Mucosa of descending colon (tissue), 3 donors: ENCODE measurements around the gene PSKH1. TPM values are rescaled to one million over a fixed set of nuclear protein-coding genes. Genes with fewer than 3 reads are reported as not detected.

ENCODE experiments used
- ATAC-seq: fragments of 200-7000 bp; cut with Tn5 transposase; one replicate; pipeline ENCODE4 v1.9.1; 2020; ENCODE audit warnings: mild to moderate bottlenecking, moderate library complexity
- DNase-seq, 3 donors: peaks; one replicate each; pipeline ENCODE4 v3.0.0-alpha.2; 2020
- H3K36me3 ChIP-seq: fragments of 200-600 bp; one replicate; pipeline ENCODE4 v1.8.0; 2021; ENCODE audit warnings: low read depth, mild to moderate bottlenecking
- H3K4me1 ChIP-seq: fragments of 200-600 bp; one replicate; pipeline ENCODE4 v1.8.0; 2021; ENCODE audit warnings: low read depth, mild to moderate bottlenecking
- H3K4me3 ChIP-seq: fragments of 200-600 bp; one replicate; pipeline ENCODE4 v1.8.0; 2021; ENCODE audit warnings: mild to moderate bottlenecking
- H3K9me3 ChIP-seq: fragments of 200-600 bp; one replicate; pipeline ENCODE4 v1.8.0; 2021; ENCODE audit warnings: mild to moderate bottlenecking
- intact Hi-C, 2 donors: fragments of 100-400 bp; cut with DNase I in 1 of 2; cut with micrococcal nuclease in 1 of 2; formaldehyde crosslinking; loops; one replicate each; pipeline versions ENCODE4 v1.11.0 to v1.11.1; 2022; cut with DNase I, micrococcal nuclease
- total RNA-seq, 3 donors: library from RNA; stranded (reverse); fragmentation: NEBNext Ultra II Directional in 2 of 3; extraction: Animal tissue kit (Norgen Biotek cat#: 25700) in 2 of 3; gene quantifications; one replicate each; pipeline versions ENCODE4 v1.2.1 to v1.2.4, GENCODE V29; 2021 to 2023
- TF ChIP-seq, protein P1 (sequence below): fragments of 200-600 bp; IDR thresholded peaks from one replicate; pipeline ENCODE4 v1.8.0; 2022; ENCODE audit warnings: antibody characterized with exemption, mild to moderate bottlenecking
- donor health status: DM: no; HTN: no; CAD: no; lungs with moderate emphysema.
- donor health status: DM: no; HTN: no; CAD: no.
- donor health status: DM: no; HTN: yes; CAD: no.

PSKH1 gene
- total RNA-seq, 3 donors from 2014 or later = 33.8 to 43.3 (median 38.1) TPM

DNA sequence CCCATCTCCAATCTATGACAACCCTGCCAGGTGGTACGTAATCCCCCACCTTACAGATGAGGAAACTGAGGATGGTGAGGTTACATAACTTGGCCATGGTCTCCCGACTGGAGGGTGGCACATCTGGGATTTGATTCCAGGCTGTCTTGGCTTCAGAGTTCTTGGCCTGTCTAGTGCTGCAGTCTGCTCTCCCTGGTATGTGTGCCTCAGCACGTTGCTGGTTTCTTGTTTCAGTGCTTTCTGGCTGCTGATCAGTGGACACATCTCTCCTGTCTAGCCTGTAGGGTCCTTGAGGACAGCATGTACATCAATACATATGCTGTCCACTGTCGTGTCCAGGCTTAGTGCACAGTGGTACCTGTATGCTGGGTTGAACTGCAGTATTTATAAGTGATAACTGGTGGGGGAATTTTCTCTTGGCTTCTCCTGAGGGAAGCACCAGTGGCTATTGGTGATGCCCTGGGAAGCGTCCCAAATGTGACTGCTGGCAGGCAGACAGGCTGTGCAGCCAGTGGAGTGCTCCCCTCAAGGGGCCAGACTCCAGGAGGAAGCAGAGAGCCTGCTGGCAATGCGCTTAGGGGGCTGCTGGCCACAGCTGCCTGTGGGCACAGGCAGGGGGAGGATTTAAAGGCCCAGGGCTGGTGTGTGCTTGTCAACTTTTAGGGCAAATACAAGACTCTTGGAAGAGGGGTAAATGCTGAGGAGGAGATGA lies 24.2 kb downstream of the PSKH1 start:
- DNase-seq = no peak
- Histone ChIP-seq H3K4me1 (no peaks in the 10 kb centered on the region), H3K36me3 (no peaks in the 10 kb centered on the region), H3K4me3 (no peak overlapping the region), H3K9me3 (no peaks in the 10 kb centered on the region)
- intact Hi-C loops = no loop called here
- TF ChIP-seq, protein P1, sequence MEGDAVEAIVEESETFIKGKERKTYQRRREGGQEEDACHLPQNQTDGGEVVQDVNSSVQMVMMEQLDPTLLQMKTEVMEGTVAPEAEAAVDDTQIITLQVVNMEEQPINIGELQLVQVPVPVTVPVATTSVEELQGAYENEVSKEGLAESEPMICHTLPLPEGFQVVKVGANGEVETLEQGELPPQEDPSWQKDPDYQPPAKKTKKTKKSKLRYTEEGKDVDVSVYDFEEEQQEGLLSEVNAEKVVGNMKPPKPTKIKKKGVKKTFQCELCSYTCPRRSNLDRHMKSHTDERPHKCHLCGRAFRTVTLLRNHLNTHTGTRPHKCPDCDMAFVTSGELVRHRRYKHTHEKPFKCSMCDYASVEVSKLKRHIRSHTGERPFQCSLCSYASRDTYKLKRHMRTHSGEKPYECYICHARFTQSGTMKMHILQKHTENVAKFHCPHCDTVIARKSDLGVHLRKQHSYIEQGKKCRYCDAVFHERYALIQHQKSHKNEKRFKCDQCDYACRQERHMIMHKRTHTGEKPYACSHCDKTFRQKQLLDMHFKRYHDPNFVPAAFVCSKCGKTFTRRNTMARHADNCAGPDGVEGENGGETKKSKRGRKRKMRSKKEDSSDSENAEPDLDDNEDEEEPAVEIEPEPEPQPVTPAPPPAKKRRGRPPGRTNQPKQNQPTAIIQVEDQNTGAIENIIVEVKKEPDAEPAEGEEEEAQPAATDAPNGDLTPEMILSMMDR = no peak
- no peak for ATAC-seq

DNA sequence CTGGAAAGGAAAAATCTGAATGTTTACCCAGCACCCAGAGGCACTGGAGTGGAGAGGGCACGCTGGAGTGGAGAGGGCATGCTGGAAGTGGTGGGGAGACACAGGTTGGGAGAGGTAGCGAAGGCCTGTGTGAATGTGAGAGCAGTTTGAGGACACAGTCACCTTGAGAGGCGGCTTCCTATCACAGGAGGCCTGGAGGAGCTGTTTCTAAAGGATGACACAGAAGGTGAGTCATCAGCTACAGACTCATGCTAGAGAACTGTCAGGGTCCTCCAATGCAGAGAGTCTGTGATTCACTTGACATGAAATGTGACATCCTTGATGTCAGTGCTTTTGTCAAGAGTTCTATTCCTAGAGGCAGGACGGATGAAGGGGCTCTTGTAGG lies 24.8 kb downstream of the PSKH1 start:
- H3K4me1 ChIP-seq = no peaks in the 10 kb centered on the region
- DNase-seq (no peak), ATAC-seq (peak; percentile 24)
- H3K4me3 ChIP-seq = no peak overlapping the region
- intact Hi-C loops = no loop called here
- TF ChIP-seq, protein P1 = no peak
- H3K9me3 ChIP-seq = no peaks in the 10 kb centered on the region
- no peaks in the 10 kb centered on the region for H3K36me3 ChIP-seq

DNA sequence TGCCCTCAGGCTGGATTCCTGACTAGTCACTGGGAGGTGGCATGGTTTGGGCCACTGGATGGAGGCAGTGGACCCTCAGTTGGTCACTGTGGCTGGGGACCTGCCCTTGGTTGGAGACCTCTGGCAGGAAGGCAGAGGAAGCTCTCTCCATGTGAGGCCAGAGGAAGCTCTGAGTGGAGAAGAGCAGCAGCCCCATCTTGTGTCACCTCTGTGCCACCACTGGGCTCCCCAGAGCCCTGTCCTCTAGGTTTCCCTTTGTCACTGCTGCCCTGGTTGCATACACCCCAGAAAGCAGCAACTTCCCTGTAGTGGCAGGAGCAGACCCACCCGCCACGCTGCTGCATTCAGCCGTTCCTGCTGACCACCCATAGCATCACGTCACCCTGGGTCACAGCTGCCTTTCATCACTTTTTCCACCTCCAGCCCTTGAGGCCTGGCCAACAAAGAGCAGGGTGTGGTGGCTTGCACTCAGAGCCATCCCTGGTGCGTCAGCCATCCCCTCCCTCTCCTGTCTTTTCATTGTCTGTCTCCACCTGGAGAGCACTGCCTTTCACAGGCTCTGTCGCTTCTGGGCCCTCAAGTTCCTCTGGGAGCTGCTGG lies 26.7 kb downstream of the PSKH1 start:
- Histone ChIP-seq H3K4me1 (no peaks in the 10 kb centered on the region), H3K4me3 (no peak overlapping the region), H3K9me3 (no peaks in the 10 kb centered on the region), H3K36me3 (no peaks in the 10 kb centered on the region)
- TF ChIP-seq, protein P1 = no peak
- no peak for ATAC-seq
- intact Hi-C loops = loop anchor here in 1 of 2 donors (10.0 kb wide), 1 partner anchor 105 kb away; no protein-coding TSS in a partner anchor
- DNase-seq = no peak

DNA sequence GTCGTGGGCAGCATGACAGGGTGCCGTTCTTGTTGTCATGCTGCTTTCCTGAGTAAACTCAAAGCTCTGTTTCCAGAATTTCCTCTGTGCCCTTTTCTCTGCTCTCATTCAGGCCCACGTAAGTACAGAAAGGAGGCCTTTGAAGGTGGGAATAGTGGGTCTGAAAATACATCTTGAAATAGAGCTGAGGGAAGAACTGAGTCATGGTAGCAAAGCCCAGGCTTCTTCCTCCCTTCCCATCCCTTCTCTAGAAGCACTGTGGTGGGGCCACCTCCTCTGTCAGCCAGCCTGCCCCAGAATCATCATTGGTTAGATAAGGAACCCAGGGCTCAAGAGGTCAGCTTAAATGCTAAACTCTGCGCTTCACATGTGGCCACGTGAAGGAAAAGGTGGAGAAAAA lies 29.2 kb downstream of the PSKH1 start:
- no peaks in the 10 kb centered on the region for H3K4me1 ChIP-seq
- H3K36me3 ChIP-seq = no peaks in the 10 kb centered on the region
- TF ChIP-seq, protein P1 = no peak
- intact Hi-C loops = loop anchor here in 1 of 2 donors (10.0 kb wide), 1 partner anchor 107 kb away; no protein-coding TSS in a partner anchor
- no peak overlapping the region for H3K4me3 ChIP-seq
- no peak for DNase-seq
- no peak for ATAC-seq
- H3K9me3 ChIP-seq = no peaks in the 10 kb centered on the region

DNA sequence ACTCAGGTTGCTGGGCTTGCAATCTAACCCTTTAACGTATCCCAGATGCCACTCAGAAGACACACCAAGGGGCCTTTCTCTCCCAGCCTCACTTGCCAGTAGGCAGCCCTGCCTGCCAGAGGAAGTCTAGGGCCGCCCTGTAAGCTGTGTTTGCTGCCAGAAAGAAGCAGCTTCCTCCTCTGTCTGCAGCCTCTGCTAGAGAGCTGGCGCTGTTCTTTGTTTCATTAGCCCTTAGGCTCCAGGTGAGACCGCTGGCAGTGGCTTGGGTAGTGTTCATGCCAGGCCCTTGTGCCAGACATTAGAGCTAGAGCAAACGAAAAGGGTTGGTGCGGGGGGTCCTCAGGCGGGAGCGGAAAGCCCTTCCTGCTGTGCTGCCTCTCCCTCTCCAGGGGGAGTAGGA lies 29.7 kb downstream of the PSKH1 start:
- no peak overlapping the region for H3K4me3 ChIP-seq
- no peaks in the 10 kb centered on the region for H3K4me1 ChIP-seq
- TF ChIP-seq, protein P1 = no peak
- H3K36me3 ChIP-seq = peaks cover 5% of the 10 kb centered on the region
- intact Hi-C loops = loop anchor here in 1 of 2 donors (10.0 kb wide), 1 partner anchor 108 kb away; no protein-coding TSS in a partner anchor
- no peak for ATAC-seq
- no peak for DNase-seq
- H3K9me3 ChIP-seq = no peaks in the 10 kb centered on the region
